Liver (tissue), 9 donors: ENCODE data around the gene CAB39. TPM values are rescaled to one million over a fixed set of nuclear protein-coding genes. Genes with fewer than 3 reads are reported as not detected.
A peak's percentile ranks its signal among the peaks of the same experiment; 100 is the strongest.

Experiments
- DNase-seq: peaks from one replicate; pipeline ENCODE4 v3.0.0-alpha.2; 2017; ENCODE audit warnings: low spot score
- H3K27ac ChIP-seq, 2 donors: one replicate each; pipeline ENCODE4 v1.7.0; 2013; ENCODE audit warnings: inconsistent platforms in 2 of 2, low read length in 2 of 2, control low read depth in 1 of 2, low read depth in 1 of 2, mild to moderate bottlenecking in 1 of 2
- H3K27me3 ChIP-seq, 4 donors: one replicate each; pipeline versions ENCODE4 v1.6.1 to v1.7.0; 2013; ENCODE audit warnings: low read length in 3 of 4, inconsistent platforms in 1 of 4, mild to moderate bottlenecking in 1 of 4, moderate library complexity in 1 of 4; ENCODE audit not compliant: control insufficient read depth in 4 of 4, insufficient read depth in 4 of 4
- H3K36me3 ChIP-seq, 4 donors: one replicate each; pipeline versions ENCODE4 v1.6.1 to v1.7.0; 2013; ENCODE audit warnings: low read length in 3 of 4, mild to moderate bottlenecking in 3 of 4, low read depth in 1 of 4, moderate library complexity in 1 of 4; ENCODE audit not compliant: control insufficient read depth in 4 of 4, insufficient read depth in 3 of 4
- H3K4me1 ChIP-seq, 4 donors: one replicate each; pipeline versions ENCODE4 v1.6.1 to v1.7.0; 2013; ENCODE audit warnings: low read length in 3 of 4, mild to moderate bottlenecking in 3 of 4, moderate library complexity in 1 of 4; ENCODE audit not compliant: control insufficient read depth in 4 of 4, insufficient read depth in 4 of 4
- H3K4me3 ChIP-seq, 3 donors: one replicate each; pipeline versions ENCODE4 v1.6.1 to v1.7.0; 2013; ENCODE audit warnings: low read length in 3 of 3, control low read depth in 1 of 3, low read depth in 1 of 3, mild to moderate bottlenecking in 1 of 3
- H3K9ac ChIP-seq, 2 donors: one replicate each; pipeline ENCODE4 v1.7.0; 2013; ENCODE audit warnings: low read length in 2 of 2, mild to moderate bottlenecking in 2 of 2, moderate library complexity in 2 of 2, control low read depth in 1 of 2, low read depth in 1 of 2
- H3K9me3 ChIP-seq, 4 donors: one replicate each; pipeline versions ENCODE4 v1.6.1 to v1.7.0; 2013; ENCODE audit warnings: low read length in 3 of 4; ENCODE audit not compliant: control insufficient read depth in 4 of 4
- EGR1 ChIP-seq, 2 donors: IDR thresholded peaks; 2 replicates each; pipeline ENCODE4 v1.6.1; 2016 to 2018; ENCODE audit warnings: antibody characterized with exemption in 2 of 2, low read depth in 2 of 2
- FOXA1 ChIP-seq: IDR thresholded peaks from 2 replicates; pipeline ENCODE4 v1.6.1; 2016; ENCODE audit warnings: antibody characterized with exemption
- FOXA2 ChIP-seq: IDR thresholded peaks from 2 replicates; pipeline ENCODE4 v1.6.1; 2016; ENCODE audit warnings: antibody characterized with exemption
- GABPA ChIP-seq, 2 donors: IDR thresholded peaks in 1 of 2; conservative IDR thresholded peaks in 1 of 2; 2 replicates each; pipeline ENCODE4 v1.6.1; 2016; ENCODE audit warnings: antibody characterized with exemption in 2 of 2, mild to moderate bottlenecking in 1 of 2, moderate library complexity in 1 of 2
- HNF4A ChIP-seq, 2 donors: conservative IDR thresholded peaks; 2 replicates each; pipeline ENCODE4 v1.6.1; 2016; ENCODE audit warnings: antibody characterized with exemption in 2 of 2, mild to moderate bottlenecking in 2 of 2
- HNF4G ChIP-seq: IDR thresholded peaks from 2 replicates; pipeline ENCODE4 v1.6.1; 2016; ENCODE audit warnings: antibody characterized with exemption
- JUND ChIP-seq, 2 donors: IDR thresholded peaks; 2 replicates each; pipeline ENCODE4 v1.6.1; 2016; ENCODE audit warnings: antibody characterized with exemption in 2 of 2
- MAX ChIP-seq: IDR thresholded peaks from 2 replicates; pipeline ENCODE4 v1.6.1; 2016; ENCODE audit warnings: antibody characterized with exemption
- NR2F2 ChIP-seq: IDR thresholded peaks from 2 replicates; pipeline ENCODE4 v1.6.1; 2016; ENCODE audit warnings: antibody characterized with exemption
- RAD21 ChIP-seq, 2 donors: IDR thresholded peaks; 2 replicates each; pipeline ENCODE4 v1.6.1; 2016; ENCODE audit warnings: antibody characterized with exemption in 2 of 2, mild to moderate bottlenecking in 2 of 2
- REST ChIP-seq: IDR thresholded peaks from 2 replicates; pipeline ENCODE4 v1.6.1; 2016; ENCODE audit warnings: antibody characterized with exemption, mild to moderate bottlenecking
- RXRA ChIP-seq, 2 donors: IDR thresholded peaks; 2 replicates each; pipeline ENCODE4 v1.6.1; 2017 to 2018; ENCODE audit warnings: antibody characterized with exemption in 2 of 2, mild to moderate bottlenecking in 1 of 2
- SP1 ChIP-seq: IDR thresholded peaks from 2 replicates; pipeline ENCODE4 v1.6.1; 2018; ENCODE audit warnings: antibody characterized with exemption, mild to moderate bottlenecking
- TAF1 ChIP-seq: conservative IDR thresholded peaks from 2 replicates; pipeline ENCODE4 v1.6.1; 2016; ENCODE audit warnings: antibody characterized with exemption, mild to moderate bottlenecking
- YY1 ChIP-seq: IDR thresholded peaks from 2 replicates; pipeline ENCODE4 v1.6.1; 2016; ENCODE audit warnings: antibody characterized with exemption, mild to moderate bottlenecking
- ZBTB33 ChIP-seq: IDR thresholded peaks from 2 replicates; pipeline ENCODE4 v1.6.1; 2016; ENCODE audit warnings: antibody characterized with exemption
- WGBS: extraction: QIAGEN DNeasy Blood & Tissue Kit; methylation state at CpG from one replicate; pipeline ENCODE4 v1.1.7; 2013; 5-methylcytosine and 5-hydroxymethylcytosine counted together
- polyA plus RNA-seq, 2 donors: library from polyadenylated mRNA; stranded (reverse) in 1 of 2; unstranded in 1 of 2; fragments of 200-250 nt in 1 of 2; fragments of >200 nt in 1 of 2; fragmentation: Nextera tagmentation in 1 of 2; extraction: Ambion mirVana in 1 of 2; gene quantifications; one replicate each; pipeline versions ENCODE4 v1.2.1 to v1.2.3, GENCODE V29; 2013 to 2015
- total RNA-seq, 2 donors: library from RNA; depleted of rRNA; stranded (reverse); fragments of >200 nt; gene quantifications; one replicate each; pipeline ENCODE4 v1.2.3, GENCODE V29; 2014
- TF ChIP-seq, protein P1 (sequence below): fragments of 150-350 bp; IDR thresholded peaks from 2 replicates; pipeline ENCODE4 v1.5.1; 2017; ENCODE audit warnings: improper control_type of control experiment, low read depth, low read length; ENCODE audit not compliant: missing input control
- TF ChIP-seq, protein P2 (sequence below): IDR thresholded peaks from 2 replicates; pipeline ENCODE4 v1.6.1; 2016; ENCODE audit warnings: antibody characterized with exemption
- donor health status: healthy.
- donor health status: healthy.
- donor health status: healthy.
- donor health status: healthy.
- donor health status: healthy.

The CAB39 gene
- total and polyA plus RNA-seq, 4 donors, result 9.2 to 39.8 (median 26.5) TPM

GRCh38 chr2:230868947-230869913 is 156.6 kb downstream of the CAB39 start:
- no peaks in the 10 kb centered on the region for H3K36me3 ChIP-seq
- no peaks in the 10 kb centered on the region for H3K9me3 ChIP-seq
- H3K9ac ChIP-seq, result no peak overlapping the region
- DNase-seq, result no peak
- WGBS, result 79% methylated on average over 19 of the region's 19 CpGs
- no peak overlapping the region for H3K4me3 ChIP-seq
- no peak for TF ChIP-seq YY1
- TF ChIP-seq ZBTB33, result no peak
- no peak for TF ChIP-seq REST
- no peak for TF ChIP-seq EGR1 (IDR thresholded peaks at IDR 0.05; ENCODE audit: low read depth in 2 of 2)
- no peak for TF ChIP-seq JUND (IDR thresholded peaks at IDR 0.05)
- TF ChIP-seq FOXA2, result no peak
- TF ChIP-seq, protein P1, sequence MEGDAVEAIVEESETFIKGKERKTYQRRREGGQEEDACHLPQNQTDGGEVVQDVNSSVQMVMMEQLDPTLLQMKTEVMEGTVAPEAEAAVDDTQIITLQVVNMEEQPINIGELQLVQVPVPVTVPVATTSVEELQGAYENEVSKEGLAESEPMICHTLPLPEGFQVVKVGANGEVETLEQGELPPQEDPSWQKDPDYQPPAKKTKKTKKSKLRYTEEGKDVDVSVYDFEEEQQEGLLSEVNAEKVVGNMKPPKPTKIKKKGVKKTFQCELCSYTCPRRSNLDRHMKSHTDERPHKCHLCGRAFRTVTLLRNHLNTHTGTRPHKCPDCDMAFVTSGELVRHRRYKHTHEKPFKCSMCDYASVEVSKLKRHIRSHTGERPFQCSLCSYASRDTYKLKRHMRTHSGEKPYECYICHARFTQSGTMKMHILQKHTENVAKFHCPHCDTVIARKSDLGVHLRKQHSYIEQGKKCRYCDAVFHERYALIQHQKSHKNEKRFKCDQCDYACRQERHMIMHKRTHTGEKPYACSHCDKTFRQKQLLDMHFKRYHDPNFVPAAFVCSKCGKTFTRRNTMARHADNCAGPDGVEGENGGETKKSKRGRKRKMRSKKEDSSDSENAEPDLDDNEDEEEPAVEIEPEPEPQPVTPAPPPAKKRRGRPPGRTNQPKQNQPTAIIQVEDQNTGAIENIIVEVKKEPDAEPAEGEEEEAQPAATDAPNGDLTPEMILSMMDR, result no peak
- TF ChIP-seq RXRA (IDR thresholded peaks at IDR 0.05), result no peak
- no peak for TF ChIP-seq TAF1
- TF ChIP-seq, protein P2, sequence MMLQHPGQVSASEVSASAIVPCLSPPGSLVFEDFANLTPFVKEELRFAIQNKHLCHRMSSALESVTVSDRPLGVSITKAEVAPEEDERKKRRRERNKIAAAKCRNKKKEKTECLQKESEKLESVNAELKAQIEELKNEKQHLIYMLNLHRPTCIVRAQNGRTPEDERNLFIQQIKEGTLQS, result no peak
- no peak for TF ChIP-seq SP1
- no peak for TF ChIP-seq NR2F2
- TF ChIP-seq HNF4A (conservative IDR thresholded peaks at IDR 0.05), result no peak
- TF ChIP-seq FOXA1, result no peak
- no peak for TF ChIP-seq GABPA (IDR thresholded peaks at IDR 0.05 in 1 of 2, conservative IDR thresholded peaks at IDR 0.05 in 1 of 2)
- TF ChIP-seq HNF4G, result no peak
- no peak for TF ChIP-seq RAD21 (IDR thresholded peaks at IDR 0.05)
- no peak for TF ChIP-seq MAX
- peak overlapping the region in 1 of 2 donors; percentile 10 for H3K27ac ChIP-seq
- H3K27me3 ChIP-seq, result no peaks in the 10 kb centered on the region
- peaks cover 0 to 14% (median 6%) of the 10 kb centered on the region in 4 donors for H3K4me1 ChIP-seq
